NCI-H226 (cell line): ENCODE data around the gene SP6.

Experiments
- DNase-seq: peaks from one replicate; pipeline ENCODE4 v3.0.0-alpha.2; 2015

The SP6 gene

DNA sequence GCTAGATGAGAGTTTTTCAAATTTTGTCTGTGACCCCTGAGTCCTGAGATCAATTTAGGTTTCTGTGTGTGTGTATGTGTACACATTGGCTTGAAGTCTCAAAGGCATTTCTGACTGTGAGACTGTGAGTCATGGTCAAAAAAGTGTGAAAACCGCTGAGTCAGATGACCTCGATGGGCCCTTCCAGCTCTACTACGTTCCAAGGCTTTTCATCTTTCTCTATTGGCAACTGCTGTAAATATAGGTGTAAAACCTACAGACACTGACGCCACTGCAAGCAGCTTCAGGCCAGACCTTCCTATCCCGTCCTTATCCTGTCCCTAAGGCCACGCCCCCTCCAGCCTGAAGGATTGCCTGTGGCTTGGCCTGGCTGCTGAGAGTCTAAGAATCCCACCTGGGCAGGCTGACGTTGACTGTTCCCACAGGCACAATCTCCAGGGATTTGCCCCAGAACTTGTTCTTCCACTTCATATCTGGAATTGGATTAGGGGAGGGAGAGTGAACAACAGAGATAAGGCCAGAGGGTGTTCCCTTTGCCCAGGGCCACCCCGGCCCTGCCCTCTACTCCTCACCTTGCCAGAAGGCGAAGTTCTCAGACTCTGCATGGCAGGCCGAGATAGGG is 40.7 kb downstream of the SP6 start:
- peak; percentile 89 for DNase-seq

DNA sequence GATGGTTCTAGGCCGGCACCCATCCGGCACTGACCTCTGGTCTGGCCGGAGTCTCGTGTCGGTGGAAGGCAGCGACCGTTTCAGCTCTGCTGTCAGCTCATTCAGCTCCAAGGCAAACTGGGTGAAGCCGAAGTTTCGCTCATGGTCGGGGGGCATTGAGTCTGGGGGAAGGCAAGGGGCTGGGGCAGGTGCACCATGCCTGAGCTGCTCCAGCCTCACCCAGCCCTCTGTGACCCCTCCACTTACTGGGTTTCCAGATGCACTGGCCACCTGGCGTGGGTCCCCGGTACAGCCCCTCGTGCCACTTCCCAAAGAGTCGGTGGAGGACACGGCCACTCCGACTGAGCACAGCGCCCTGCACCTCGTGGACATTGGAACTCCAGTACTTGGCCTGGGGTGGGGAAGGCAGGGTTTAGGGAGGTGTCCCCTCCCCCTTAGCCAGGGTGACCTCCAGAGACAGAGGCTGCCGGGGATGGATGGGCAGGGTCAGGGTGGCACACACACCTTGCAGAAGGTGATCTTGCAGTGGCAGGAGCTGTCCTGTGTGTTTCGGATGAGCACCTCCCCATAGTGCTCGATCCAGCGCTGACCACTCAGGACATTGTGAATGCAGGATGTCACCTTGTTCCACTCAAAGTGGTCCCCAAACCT is 42.0 kb downstream of the SP6 start:
- no peak for DNase-seq

DNA sequence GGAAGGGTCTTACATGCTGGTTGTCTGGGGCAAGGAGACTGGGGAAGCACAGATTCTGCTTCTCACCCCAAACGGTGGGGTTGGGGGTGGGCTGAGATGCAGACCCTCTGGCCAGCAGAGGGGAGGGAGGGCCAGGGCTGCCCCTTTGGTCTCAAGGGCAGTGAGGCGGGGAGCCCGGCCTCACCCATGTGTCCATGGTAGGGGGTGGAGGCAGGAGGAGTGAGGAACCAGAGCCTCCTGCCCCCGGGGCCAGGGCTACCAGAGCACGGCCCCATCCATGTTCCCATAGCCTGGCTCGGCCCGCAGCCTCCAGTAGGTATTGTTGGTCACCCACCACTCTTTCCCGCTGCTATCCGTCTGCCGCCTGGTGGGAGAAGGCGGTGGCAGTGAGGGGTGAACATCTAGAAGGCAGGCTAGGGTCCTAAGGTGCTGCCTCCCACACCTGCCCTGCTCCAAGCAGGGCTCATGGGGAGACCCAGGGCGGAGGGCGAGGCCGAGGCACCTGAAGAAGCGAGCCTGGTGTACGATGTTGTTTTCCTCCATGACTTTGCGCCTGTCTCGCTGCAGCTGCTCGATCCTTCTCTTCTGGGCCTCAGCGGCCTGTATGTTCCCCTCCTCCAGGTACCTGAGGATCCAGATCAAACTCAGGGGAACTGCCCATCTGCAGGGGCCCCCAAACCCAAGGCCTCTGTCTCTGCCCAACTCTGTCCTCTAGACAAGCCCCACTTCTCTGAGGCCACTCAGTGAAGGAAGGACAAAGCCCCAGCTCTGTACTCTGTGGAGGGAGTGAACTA is 42.7 kb downstream of the SP6 start:
- no peak for DNase-seq

DNA sequence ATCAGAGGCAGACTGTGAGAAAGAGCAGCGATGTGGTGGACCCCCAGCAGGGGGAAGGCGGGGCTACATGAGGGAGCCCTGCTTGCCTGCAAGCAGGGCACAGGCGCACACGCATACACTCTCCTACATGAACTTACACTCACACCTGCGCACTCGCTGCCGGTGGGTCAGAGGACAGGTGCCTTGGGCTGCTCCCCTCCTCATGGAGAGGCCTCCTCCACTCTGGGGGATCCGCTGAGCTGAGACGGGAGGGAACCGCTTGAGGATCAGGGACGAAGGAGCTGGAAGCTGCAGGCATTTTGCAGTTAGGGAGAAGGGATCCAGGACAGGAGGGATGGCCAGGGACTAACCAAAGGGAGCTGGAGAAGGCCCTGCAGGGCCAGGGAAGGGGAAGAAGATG is 43.5 kb downstream of the SP6 start:
- DNase-seq: no peak

DNA sequence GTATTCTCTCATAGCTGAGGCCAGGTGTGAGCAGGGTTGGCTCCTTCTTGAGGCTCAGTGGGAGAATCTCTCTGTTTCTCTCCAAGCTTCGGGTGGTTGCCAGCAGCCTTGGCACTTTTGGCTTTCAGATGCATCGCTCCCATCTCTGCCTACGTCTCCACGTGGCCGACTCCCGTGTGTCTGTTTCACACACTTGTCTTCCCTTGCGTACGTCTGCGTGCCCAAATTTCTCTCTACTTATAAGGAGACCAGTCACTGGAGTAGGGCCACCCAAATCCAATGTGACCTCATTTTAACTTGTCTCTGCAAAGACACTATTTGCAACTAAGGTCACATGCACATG is 44.1 kb downstream of the SP6 start:
- DNase-seq: no peak

DNA sequence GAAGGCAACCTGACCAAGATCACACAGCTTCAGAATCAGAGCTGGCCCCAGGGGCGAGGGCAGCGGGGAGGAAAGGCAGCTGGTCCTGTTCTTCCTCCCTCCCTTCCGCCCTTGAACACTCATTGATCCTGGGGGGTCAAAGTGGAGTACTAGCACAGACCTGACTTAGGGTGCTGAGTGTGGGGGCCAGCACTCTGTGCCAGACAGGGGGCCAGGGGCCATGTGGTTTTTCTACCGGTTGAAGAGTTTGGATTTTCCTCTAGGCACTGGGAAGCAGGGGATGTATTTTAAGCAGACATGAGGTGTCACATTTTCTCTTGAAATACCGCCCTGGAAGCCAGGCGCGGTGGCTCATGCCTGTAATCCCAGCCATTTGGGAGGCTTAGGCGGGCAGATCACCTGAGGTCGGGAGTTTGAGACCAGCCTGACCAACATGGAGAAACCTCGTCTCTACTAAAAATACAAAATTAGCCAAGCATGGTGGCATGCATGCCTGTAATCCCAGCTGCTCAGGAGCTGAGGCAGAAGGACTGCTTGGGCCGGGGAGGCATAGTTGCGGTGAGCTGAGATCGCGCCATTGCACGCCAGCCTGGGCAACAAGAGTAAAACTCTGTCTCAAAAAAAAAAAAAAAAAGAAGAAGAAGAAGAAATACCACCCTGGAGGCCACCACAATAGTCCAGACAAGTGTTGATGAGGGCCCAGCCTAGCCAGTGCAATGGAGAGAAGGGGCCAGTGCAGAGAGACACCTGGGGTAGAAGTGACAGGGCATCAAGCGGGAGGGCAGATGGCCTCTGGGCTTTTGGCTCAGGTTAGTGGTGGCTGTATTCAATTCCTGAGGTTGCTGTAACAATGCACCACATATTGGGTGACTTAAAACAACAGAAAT is 44.7 kb downstream of the SP6 start:
- no peak for DNase-seq

DNA sequence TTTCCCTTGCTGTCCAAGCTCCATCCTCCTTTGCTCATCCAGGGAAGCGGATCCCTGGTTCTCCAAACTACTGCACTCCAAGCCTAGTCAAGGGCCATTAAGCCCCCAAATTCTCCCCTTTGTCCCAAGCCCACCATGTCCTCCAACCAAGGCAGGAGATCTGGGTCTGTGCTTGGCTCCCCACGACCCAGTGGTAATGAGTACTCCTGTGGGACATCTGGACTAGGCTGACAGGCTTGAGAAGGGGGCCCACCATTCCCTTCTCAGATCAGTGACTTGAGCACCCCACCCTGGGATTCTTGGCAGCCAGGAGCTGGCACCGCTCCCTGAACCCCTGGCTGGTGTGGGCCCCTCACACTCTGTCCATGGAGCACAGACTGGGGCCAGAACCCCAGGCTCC is 46.5 kb downstream of the SP6 start:
- DNase-seq: no peak

DNA sequence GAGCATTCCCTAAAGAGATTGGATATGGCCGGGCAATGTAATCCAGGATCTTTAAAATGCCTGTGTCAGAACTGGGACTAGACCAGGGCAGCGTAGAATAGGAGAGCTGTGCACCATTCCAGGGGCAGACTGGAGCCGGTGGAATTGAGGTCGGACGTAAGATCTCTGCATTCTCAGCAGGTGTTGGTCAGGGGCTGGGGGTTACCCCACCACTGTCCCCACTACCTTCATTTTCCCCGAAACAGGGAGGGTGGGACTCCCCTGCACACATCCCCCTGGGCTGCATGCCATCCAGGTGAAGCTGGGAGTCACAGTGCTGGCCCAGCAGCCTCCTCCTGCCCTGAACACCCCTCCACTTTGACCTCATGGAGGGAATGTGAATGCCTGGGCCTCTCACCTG is 47.2 kb downstream of the SP6 start:
- DNase-seq: no peak

DNA sequence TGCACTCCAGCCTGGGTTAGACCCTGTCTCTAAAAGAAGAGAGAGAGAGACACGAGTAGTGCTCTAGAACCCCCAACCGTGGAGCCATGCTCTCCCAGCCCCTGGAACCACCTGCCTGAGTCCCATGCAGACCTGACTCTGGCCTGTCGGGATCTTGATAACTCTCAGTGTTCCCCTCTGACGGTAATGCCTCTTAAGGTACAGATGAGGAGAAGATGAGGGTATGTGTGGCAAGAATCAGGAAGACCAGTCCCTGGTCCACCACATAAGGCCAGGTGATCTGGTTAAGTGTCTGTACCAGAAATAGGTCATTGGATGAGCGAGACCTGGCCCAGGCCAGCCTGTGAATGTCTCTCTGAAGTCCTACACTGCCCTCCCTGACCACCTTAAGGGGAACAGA is 47.8 kb downstream of the SP6 start:
- no peak for DNase-seq

DNA sequence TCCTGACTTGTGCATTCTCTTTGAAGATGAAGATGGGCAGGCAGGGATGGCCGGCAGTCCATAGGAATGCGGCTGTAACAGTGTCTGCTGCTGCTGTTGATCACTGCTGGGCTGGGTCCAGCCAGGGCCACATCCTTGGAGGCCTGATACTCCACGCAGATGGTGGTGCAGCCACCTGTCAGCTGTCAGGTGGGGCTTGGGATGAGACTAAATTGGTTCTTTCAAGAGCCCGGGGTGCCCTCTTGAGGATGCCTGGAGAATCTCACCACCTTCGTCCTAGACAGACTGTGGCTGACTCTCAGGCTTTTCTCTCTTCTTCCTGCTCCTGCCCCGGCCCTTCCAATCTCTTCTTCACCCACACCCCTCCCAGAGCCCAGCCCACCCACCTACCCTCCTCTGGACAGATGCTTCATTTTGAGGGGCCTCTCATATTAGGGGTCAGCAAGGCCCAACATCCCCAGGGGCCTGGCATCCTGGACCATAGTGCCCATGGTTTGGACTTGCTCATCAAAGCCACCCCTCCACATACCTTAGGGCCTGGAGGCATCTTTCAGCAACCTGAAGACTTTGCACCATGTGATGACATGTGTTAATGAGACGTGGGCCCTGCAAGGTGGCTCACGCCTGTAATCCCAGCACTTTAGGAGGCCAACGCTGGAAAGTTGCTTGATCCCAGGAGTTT is 48.5 kb downstream of the SP6 start:
- no peak for DNase-seq

DNA sequence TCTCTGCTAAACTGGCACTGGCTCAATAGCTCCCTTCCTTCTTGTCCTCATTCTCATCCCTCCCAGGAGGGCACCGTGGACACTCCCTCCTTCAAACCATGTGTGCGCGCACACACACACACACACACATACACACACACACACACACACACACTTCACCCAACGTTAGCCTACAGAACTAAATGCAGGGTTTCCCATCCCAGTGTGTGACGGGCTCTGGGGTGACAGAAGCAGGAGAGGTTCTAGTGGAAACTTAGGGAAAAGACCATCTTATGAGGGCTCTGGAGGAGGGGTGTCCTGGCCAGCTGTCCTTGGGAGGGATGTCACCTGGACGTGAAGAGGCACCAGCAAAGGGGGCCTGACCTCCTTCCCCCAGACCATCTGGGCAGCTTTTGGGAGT is 49.1 kb downstream of the SP6 start:
- no peak for DNase-seq

DNA sequence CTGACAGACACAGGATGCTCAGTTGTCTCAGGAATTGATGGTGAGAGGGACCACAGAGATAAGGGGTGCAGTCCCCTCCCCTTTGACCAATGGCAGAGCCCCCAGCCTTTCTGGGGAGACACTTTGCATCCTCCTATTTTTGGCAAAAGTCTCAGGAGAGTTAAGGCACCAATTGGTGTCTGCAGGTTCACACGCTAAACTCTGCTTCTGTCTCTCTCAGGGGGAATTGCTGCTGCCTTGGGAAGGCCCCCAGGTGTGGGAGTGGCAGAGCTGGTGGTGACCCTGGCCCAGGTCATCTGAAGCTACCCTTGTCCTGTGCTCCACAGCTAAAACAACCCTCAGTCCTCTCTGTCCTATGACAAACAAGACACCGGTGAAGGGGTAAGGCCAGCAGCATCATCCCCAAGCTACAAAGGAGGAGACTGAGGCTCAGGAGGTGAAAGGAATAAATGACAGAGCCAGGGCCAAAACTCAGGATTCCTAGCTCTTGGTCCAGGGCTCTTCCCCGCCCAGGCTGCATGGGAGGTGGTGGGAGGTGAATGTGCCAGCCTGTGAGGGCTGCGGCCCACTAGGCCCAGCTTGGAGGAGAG is 49.7 kb downstream of the SP6 start:
- DNase-seq: no peak

DNA sequence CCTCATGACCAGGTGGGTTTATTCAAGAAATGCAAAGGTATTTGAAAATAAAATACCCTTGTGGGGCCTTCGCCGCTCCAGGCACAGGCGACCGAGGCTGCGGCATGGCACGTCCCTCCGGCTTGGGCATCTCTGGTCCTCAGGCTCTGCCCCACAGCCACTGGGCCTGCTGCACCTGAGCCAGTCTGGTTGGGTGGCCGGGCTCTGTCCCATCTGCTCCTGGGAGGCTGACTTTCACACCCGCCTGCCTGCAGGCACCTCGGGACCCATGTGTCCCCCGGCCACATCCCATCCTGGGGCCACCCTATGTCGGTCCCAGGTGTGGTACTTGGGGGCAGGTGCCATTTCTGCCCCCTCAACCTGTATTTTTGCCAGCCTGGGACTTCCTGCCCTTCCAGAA is 50.3 kb downstream of the SP6 start:
- DNase-seq: no peak

DNA sequence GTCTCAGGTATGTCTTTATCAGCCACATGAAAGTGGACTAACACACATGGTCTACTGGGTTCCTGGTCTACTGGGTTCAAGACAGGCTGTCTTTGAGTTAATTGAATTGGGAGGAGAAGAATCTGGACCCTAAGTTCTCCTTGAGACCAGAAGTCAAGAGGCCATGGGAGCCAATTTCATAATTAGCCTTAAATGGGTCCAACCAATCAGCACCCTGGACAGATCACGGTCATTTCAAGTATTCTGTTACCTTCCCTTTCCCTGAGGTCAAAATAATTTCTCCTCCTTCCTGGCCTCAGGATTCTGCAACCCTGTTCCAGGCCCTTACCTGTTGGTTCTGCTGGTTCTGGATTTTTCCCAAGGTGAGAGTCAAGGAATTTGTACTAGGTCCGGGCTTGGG is 53.2 kb downstream of the SP6 start:
- no peak for DNase-seq
